ENCODE results near the gene CALML6. TPM values are rescaled to one million over a fixed set of nuclear protein-coding genes. Genes with fewer than 3 reads are reported as not detected.

CALML6 gene
- total and polyA plus RNA-seq, 10 of the 15 experiments (the other 5 are each of a cell fraction or from before 2014, with no cell fraction given), result 0.07 to 1.3 (median 0.21) TPM; not detected in 5

DNA sequence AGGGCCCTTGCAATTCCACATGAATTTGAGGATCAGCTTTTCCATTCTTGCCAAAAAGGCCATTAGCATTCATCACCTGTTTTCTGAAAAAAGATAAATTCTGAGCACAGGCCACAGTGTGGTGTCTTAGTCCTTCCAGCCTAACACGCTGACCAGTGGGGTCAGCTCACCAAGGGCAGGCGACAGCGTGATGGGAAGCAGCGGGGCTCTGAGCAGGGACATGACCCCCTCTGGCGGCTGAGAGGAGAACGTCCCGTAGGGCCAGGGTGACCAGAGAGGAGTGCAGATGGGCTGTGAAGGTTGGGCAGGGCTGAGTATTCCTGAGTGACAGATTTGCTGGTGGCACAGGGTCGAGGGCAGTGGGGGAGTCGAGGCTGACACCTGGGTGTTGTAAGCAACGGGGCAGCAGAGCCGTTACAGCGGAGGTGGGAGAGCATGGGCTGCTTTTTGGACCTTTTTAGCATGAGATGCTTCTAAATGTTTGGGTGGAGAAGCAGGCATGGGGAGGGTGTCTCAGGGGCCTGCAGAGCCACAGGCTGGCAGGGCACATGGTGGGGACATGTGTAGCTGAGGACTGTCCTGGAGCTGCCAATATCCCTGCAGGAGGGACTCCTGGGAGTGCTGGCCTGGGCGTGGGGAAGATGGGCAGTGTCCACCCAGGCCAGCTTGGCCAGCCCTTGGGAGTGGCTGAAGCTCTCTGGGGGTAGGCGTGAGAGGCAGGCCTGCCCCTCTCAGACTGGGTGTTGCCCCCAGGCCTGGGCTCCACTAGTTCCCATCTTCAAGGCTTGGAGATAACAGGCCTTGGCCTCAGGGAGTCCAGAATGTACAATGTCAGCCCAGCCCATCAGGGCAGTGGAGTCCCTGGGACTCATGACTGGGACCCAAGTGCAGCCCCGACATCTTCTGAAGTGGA is 8.6 kb upstream of the CALML6 start (continued):
- TF ChIP-seq, protein P1, sequence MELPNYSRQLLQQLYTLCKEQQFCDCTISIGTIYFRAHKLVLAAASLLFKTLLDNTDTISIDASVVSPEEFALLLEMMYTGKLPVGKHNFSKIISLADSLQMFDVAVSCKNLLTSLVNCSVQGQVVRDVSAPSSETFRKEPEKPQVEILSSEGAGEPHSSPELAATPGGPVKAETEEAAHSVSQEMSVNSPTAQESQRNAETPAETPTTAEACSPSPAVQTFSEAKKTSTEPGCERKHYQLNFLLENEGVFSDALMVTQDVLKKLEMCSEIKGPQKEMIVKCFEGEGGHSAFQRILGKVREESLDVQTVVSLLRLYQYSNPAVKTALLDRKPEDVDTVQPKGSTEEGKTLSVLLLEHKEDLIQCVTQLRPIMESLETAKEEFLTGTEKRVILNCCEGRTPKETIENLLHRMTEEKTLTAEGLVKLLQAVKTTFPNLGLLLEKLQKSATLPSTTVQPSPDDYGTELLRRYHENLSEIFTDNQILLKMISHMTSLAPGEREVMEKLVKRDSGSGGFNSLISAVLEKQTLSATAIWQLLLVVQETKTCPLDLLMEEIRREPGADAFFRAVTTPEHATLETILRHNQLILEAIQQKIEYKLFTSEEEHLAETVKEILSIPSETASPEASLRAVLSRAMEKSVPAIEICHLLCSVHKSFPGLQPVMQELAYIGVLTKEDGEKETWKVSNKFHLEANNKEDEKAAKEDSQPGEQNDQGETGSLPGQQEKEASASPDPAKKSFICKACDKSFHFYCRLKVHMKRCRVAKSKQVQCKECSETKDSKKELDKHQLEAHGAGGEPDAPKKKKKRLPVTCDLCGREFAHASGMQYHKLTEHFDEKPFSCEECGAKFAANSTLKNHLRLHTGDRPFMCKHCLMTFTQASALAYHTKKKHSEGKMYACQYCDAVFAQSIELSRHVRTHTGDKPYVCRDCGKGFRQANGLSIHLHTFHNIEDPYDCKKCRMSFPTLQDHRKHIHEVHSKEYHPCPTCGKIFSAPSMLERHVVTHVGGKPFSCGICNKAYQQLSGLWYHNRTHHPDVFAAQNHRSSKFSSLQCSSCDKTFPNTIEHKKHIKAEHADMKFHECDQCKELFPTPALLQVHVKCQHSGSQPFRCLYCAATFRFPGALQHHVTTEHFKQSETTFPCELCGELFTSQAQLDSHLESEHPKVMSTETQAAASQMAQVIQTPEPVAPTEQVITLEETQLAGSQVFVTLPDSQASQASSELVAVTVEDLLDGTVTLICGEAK (IDR thresholded peaks at IDR 0.05; ENCODE audit: borderline replicate concordance), result no peak
- no peak for TF ChIP-seq POLR2A (IDR thresholded peaks at IDR 0.05; ENCODE audit: low read depth, low read length)
- TF ChIP-seq, protein P2, sequence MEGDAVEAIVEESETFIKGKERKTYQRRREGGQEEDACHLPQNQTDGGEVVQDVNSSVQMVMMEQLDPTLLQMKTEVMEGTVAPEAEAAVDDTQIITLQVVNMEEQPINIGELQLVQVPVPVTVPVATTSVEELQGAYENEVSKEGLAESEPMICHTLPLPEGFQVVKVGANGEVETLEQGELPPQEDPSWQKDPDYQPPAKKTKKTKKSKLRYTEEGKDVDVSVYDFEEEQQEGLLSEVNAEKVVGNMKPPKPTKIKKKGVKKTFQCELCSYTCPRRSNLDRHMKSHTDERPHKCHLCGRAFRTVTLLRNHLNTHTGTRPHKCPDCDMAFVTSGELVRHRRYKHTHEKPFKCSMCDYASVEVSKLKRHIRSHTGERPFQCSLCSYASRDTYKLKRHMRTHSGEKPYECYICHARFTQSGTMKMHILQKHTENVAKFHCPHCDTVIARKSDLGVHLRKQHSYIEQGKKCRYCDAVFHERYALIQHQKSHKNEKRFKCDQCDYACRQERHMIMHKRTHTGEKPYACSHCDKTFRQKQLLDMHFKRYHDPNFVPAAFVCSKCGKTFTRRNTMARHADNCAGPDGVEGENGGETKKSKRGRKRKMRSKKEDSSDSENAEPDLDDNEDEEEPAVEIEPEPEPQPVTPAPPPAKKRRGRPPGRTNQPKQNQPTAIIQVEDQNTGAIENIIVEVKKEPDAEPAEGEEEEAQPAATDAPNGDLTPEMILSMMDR (IDR thresholded peaks at IDR 0.05 in 2 of 3, conservative IDR thresholded peaks at IDR 0.05 in 1 of 3; ENCODE audit: control insufficient read depth in 2 of 3, extremely low read depth in 1 of 3, insufficient read depth in 1 of 3, low read depth in 3 of 3, low read length in 3 of 3), result peak; percentile 93 to 97 (median 95)
- TF ChIP-seq SP1 (IDR thresholded peaks at IDR 0.05; ENCODE audit: low read depth, low read length), result peak; percentile 13
- no peak for TF ChIP-seq TCF7 (IDR thresholded peaks at IDR 0.05; ENCODE audit: borderline replicate concordance)
- TF ChIP-seq IKZF2 (IDR thresholded peaks at IDR 0.05), result 0 out of 4 replicates have a peak, but pooled peaks of 1 of the 2 experiments have one; percentile 12
- TF ChIP-seq RAD21 (IDR thresholded peaks at IDR 0.05; ENCODE audit: insufficient read depth, low read depth, low read length), result peak; percentile 96
- TF ChIP-seq, protein P3, sequence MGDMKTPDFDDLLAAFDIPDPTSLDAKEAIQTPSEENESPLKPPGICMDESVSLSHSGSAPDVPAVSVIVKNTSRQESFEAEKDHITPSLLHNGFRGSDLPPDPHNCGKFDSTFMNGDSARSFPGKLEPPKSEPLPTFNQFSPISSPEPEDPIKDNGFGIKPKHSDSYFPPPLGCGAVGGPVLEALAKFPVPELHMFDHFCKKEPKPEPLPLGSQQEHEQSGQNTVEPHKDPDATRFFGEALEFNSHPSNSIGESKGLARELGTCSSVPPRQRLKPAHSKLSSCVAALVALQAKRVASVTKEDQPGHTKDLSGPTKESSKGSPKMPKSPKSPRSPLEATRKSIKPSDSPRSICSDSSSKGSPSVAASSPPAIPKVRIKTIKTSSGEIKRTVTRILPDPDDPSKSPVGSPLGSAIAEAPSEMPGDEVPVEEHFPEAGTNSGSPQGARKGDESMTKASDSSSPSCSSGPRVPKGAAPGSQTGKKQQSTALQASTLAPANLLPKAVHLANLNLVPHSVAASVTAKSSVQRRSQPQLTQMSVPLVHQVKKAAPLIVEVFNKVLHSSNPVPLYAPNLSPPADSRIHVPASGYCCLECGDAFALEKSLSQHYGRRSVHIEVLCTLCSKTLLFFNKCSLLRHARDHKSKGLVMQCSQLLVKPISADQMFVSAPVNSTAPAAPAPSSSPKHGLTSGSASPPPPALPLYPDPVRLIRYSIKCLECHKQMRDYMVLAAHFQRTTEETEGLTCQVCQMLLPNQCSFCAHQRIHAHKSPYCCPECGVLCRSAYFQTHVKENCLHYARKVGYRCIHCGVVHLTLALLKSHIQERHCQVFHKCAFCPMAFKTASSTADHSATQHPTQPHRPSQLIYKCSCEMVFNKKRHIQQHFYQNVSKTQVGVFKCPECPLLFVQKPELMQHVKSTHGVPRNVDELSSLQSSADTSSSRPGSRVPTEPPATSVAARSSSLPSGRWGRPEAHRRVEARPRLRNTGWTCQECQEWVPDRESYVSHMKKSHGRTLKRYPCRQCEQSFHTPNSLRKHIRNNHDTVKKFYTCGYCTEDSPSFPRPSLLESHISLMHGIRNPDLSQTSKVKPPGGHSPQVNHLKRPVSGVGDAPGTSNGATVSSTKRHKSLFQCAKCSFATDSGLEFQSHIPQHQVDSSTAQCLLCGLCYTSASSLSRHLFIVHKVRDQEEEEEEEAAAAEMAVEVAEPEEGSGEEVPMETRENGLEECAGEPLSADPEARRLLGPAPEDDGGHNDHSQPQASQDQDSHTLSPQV (IDR thresholded peaks at IDR 0.05), result 0 out of 2 replicates have a peak, but pooled peaks have one; percentile 17
- TF ChIP-seq, protein P4, sequence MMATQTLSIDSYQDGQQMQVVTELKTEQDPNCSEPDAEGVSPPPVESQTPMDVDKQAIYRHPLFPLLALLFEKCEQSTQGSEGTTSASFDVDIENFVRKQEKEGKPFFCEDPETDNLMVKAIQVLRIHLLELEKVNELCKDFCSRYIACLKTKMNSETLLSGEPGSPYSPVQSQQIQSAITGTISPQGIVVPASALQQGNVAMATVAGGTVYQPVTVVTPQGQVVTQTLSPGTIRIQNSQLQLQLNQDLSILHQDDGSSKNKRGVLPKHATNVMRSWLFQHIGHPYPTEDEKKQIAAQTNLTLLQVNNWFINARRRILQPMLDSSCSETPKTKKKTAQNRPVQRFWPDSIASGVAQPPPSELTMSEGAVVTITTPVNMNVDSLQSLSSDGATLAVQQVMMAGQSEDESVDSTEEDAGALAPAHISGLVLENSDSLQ (IDR thresholded peaks at IDR 0.05), result peak; percentile 83
- TF ChIP-seq YY1 (IDR thresholded peaks at IDR 0.05; ENCODE audit: low read depth, low read length), result peak; percentile 50; the same call in 1 of the 2 replicates
- no peak for TF ChIP-seq CHD4 (IDR thresholded peaks at IDR 0.05)

Measured in GM12878 (cell line).